ENCODE data around the gene PGP. TPM values are rescaled to one million over a fixed set of nuclear protein-coding genes. Genes with fewer than 3 reads are reported as not detected.
"Not testable (repeated sequence)": the region's sequence is repeated elsewhere in the genome, so short reads cannot be mapped to it uniquely, and the experiment has no call there.

PGP gene
- total RNA-seq, 2 experiments from 2014 or later, result 8.1 to 8.5 TPM

- Mint-ChIP-seq H3K27ac (peak overlapping the region; percentile 79), H3K4me3 (peak overlapping the region; percentile 76), H3K36me3 (ENCODE audit: low read depth) (peaks cover 16% of the 10 kb centered on the region), H3K4me1 (ENCODE audit: low read depth) (peaks cover 13% of the 10 kb centered on the region), H3K9me3 (no peaks in the 10 kb centered on the region), H3K27me3 (no peaks in the 10 kb centered on the region)
- POLR2A ChIA-PET, result interaction anchor here (0.9 to 4.8 kb wide), 11 partner anchors 9 to 1526 kb away, joined by 3 to 47 read pairs (median 4); partner anchors contain the start of genes AMDHD2, E4F1, ECI1 and PGP
- peak overlapping the region; percentile 59 for H3K4me3 ChIP-seq (ENCODE audit: low read length)
- CTCF ChIA-PET, result interaction anchor here (1.1 to 1.8 kb wide), 2 partner anchors 11 to 66 kb away, joined by 3 to 4 read pairs; no protein-coding TSS in a partner anchor
- no peaks in the 10 kb centered on the region for H3K9me3 ChIP-seq (ENCODE audit: control insufficient read depth in 1 of 2, insufficient read depth in 1 of 2, low read length in 2 of 2)
- no peak for DNase-seq
- ATAC-seq (ENCODE audit: poor library complexity), result no peak
- peak overlapping the region; percentile 45 to 62 for H3K27ac ChIP-seq (ENCODE audit: low read depth in 1 of 2, low read length in 2 of 2)
- peak; percentile 2 for TF ChIP-seq CTCF (IDR thresholded peaks at IDR 0.05)
- peaks cover 32% of the 10 kb centered on the region for H3K36me3 ChIP-seq (ENCODE audit: insufficient read depth, low read length)
- no peaks in the 10 kb centered on the region for H3K27me3 ChIP-seq (ENCODE audit: control insufficient read depth in 1 of 2, insufficient read depth in 2 of 2, low read length in 2 of 2)
- H3K4me1 ChIP-seq (ENCODE audit: insufficient read depth, low read length), result peaks cover 23% of the 10 kb centered on the region
- intact Hi-C loops (cut with DNase I, micrococcal nuclease), result loop anchor here (1.0 to 5.0 kb wide), 7 partner anchors 8 to 159 kb away; partner anchors contain the start of genes E4F1 (in 2 of the 2), ECI1 (in 2 of the 2), NTHL1 (in 1 of the 2) and PGP (in 1 of the 2)
Observed at GRCh38 chr16:2205967-2206313, 8.7 kb downstream of the PGP start.

DNA sequence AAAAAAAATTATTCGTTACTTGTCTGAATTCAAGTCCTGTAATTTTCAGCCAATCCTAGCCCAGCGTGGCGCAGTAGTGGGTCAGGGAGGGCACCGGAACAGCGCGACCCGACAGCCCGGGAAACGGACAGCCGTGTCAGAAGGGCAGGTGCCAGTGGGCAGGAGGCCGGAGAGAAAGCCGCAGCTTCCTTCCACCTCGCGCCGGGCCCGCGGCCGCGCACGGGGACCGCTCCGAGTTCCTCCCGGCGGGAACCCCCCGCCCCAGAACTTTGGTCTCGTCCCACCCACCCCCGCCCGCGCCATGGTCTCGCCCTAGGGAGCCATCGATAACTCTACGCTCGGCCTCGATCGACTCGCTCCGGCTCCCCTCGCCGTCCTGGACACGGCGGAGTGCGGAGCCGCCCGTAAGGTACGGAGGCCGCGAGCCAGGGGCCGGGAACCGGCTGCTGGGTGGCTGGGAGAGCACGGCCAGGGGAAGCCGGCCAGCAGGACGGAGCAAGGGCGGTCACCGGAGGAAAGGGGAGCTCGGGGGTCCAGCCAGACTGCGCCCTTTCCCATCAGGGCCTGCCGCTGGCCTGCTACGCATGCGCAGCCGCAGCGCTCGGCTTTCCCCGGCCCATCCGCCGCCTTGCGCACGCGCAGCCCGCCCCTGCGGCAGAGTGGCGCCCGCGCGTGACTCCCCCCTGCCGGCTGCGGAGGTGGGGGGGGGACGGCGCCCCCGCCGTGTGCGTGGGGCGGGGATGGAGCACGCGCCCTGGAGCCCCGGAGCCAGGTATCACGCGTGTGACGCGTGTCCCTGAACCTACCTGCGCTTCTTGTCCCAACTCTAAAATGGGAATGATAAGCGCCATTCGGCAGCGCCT lies 9.3 kb downstream of the PGP start, which contains the start of gene MLST8:
Gene MLST8, plus strand, starts transcription at position 351 of the 863 bp plus-strand sequence. CDS start 632 bp downstream, outside the sequence.
- H3K27me3 ChIP-seq (ENCODE audit: control insufficient read depth in 1 of 2, insufficient read depth in 2 of 2, low read length in 2 of 2), result no peaks in the 10 kb centered on the region
- Mint-ChIP-seq H3K27me3 (no peaks in the 10 kb centered on the region), H3K4me3 (peak within 1 kb of the TSS; percentile 90), H3K27ac (peak within 1 kb of the TSS; percentile 79), H3K36me3 (ENCODE audit: low read depth) (peaks cover 15% of the 10 kb centered on the region), H3K9me3 (no peaks in the 10 kb centered on the region), H3K4me1 (ENCODE audit: low read depth) (peaks cover 13% of the 10 kb centered on the region)
- H3K36me3 ChIP-seq (ENCODE audit: insufficient read depth, low read length), result peaks cover 32% of the 10 kb centered on the region
- peak; percentile 82 to 98 (median 92) for DNase-seq
- peak; percentile 26 for TF ChIP-seq CTCF (IDR thresholded peaks at IDR 0.05)
- H3K27ac ChIP-seq (ENCODE audit: low read depth in 1 of 2, low read length in 2 of 2), result peak within 1 kb of the TSS; percentile 90 to 94
- intact Hi-C loops (cut with DNase I, micrococcal nuclease), result loop anchor here (1.0 to 5.0 kb wide), 6 partner anchors 18 to 158 kb away; partner anchors contain the start of genes E4F1 (in 2 of the 2), ECI1 (in 2 of the 2), NTHL1 (in 1 of the 2) and RNPS1 (in 1 of the 2)
- peaks cover 23% of the 10 kb centered on the region for H3K4me1 ChIP-seq (ENCODE audit: insufficient read depth, low read length)
- POLR2A ChIA-PET, result interaction anchor here (0.6 to 4.8 kb wide), 12 partner anchors 9 to 1525 kb away, joined by 3 to 47 read pairs (median 4); partner anchors contain the start of genes AMDHD2, E4F1, ECI1 and PGP
- H3K4me3 ChIP-seq (ENCODE audit: low read length), result peak within 1 kb of the TSS; percentile 59
- CTCF ChIA-PET, result interaction anchor here (1.1 to 1.8 kb wide), 2 partner anchors 10 to 65 kb away, joined by 3 to 4 read pairs; no protein-coding TSS in a partner anchor
- peak; percentile 82 for ATAC-seq (ENCODE audit: poor library complexity)
- no peaks in the 10 kb centered on the region for H3K9me3 ChIP-seq (ENCODE audit: control insufficient read depth in 1 of 2, insufficient read depth in 1 of 2, low read length in 2 of 2)

DNA sequence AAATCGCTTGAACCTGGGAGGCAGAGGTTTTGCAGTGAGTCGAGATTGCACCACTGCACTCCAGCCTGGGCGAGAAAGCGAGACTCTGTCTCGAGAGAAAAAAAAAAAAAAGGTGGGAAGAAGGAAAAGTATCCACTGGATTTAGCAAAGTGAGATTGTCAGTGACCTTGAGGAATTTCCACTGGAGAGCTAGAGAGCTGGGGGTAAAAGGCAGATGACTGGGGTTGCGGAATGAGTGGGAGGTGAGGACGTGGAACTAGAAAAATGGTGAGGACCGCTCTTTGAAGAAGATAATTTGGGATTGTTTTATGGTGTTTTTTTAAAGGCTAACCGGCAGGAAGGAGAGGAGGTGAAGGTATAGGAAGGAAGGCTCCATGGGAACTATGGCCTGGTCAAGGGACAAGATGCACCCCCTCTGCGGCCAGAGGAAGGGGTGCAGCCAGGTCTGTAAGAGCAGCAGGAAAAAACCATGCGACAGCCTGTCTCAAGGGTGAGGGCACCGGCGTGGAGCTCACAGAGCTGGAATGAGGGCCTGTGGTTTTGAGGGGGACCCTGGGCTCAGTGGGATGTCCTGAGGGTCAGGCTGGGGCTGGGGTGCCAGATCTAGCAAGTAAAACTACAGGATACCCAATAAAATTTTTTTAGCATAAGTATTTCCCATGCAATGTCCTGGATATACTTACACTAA lies 10.1 kb downstream of the PGP start:
- Mint-ChIP-seq H3K9me3 (no peaks in the 10 kb centered on the region), H3K27me3 (no peaks in the 10 kb centered on the region), H3K27ac (peak overlapping the region; percentile 62), H3K4me1 (ENCODE audit: low read depth) (peaks cover 13% of the 10 kb centered on the region), H3K36me3 (ENCODE audit: low read depth) (peaks cover 13% of the 10 kb centered on the region), H3K4me3 (peak overlapping the region; percentile 86)
- ChIA-PET POLR2A (interaction anchor here (0.6 to 4.8 kb wide), 5 partner anchors 10 to 240 kb away, joined by 3 to 47 read pairs (median 5); partner anchors contain the start of genes PGP, RNPS1, RPS2 and TRAF7), CTCF (interaction anchor here (1.1 kb wide), 2 partner anchors 10 to 64 kb away, joined by 3 read pairs; no protein-coding TSS in a partner anchor)
- peak overlapping the region; percentile 59 for H3K4me3 ChIP-seq (ENCODE audit: low read length)
- ATAC-seq (ENCODE audit: poor library complexity), result no peak
- H3K27ac ChIP-seq (ENCODE audit: low read depth in 1 of 2, low read length in 2 of 2), result peak overlapping the region; percentile 90 to 94
- DNase-seq, result no peak
- H3K9me3 ChIP-seq (ENCODE audit: control insufficient read depth in 1 of 2, insufficient read depth in 1 of 2, low read length in 2 of 2), result no peaks in the 10 kb centered on the region
- no peak for TF ChIP-seq CTCF (IDR thresholded peaks at IDR 0.05)
- H3K27me3 ChIP-seq (ENCODE audit: control insufficient read depth in 1 of 2, insufficient read depth in 2 of 2, low read length in 2 of 2), result no peaks in the 10 kb centered on the region
- peaks cover 23% of the 10 kb centered on the region for H3K4me1 ChIP-seq (ENCODE audit: insufficient read depth, low read length)
- intact Hi-C loops (cut with DNase I, micrococcal nuclease), result loop anchor here (1.0 to 5.0 kb wide), 6 partner anchors 19 to 157 kb away; partner anchors contain the start of genes E4F1 (in 2 of the 2), ECI1 (in 2 of the 2), NTHL1 (in 1 of the 2) and RNPS1 (in 1 of the 2)
- peaks cover 31% of the 10 kb centered on the region for H3K36me3 ChIP-seq (ENCODE audit: insufficient read depth, low read length)

DNA sequence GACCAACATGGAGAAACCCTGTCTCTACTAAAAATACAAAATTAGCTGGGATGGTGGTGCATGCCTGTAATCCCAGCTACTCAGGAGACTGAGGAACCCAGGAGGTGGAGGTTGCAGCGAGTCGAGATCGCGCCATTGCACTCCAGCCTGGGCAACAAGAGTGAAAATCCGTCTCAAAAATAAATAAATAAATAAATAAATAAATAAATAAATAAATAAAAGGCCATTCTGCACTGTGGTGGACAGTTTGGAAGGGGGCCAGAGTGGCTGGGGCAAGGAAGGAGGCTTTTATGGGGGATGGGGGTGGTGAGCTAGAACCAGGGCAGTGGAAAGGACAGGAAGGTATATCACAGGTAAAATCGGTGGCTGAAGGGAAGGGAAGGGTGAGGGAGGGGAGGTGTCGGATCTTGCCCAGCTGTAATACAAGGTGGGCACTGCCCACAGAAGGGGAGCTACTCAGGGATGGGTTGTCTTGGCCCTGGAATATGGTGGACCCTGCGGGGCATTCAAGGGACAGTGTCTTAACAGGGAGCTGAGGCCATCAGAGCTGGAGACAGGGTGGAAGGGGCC lies 11.4 kb downstream of the PGP start:
- peaks cover 13% of the 10 kb centered on the region for H3K36me3 Mint-ChIP-seq (ENCODE audit: low read depth)
- H3K4me1 ChIP-seq (ENCODE audit: insufficient read depth, low read length), result peaks cover 23% of the 10 kb centered on the region
- intact Hi-C loops (cut with DNase I, micrococcal nuclease), result not testable (repeated sequence)

More for the DNA sequence above, 11.4 kb downstream of the PGP start:
- CTCF ChIA-PET; H3K9me3 ChIP-seq (ENCODE audit: control insufficient read depth in 1 of 2, insufficient read depth in 1 of 2, low read length in 2 of 2); H3K9me3 Mint-ChIP-seq; DNase-seq; H3K27ac ChIP-seq (ENCODE audit: low read depth in 1 of 2, low read length in 2 of 2); H3K4me3 ChIP-seq (ENCODE audit: low read length); H3K27me3 ChIP-seq (ENCODE audit: control insufficient read depth in 1 of 2, insufficient read depth in 2 of 2, low read length in 2 of 2); ATAC-seq (ENCODE audit: poor library complexity); H3K27me3 Mint-ChIP-seq: not testable (repeated sequence)
- Mint-ChIP-seq H3K4me1 (ENCODE audit: low read depth) (peaks cover 14% of the 10 kb centered on the region), H3K27ac (peak overlapping the region; percentile 53), H3K4me3 (peak overlapping the region; percentile 86)
- POLR2A ChIA-PET, result interaction anchor here (1.2 to 4.8 kb wide), 2 partner anchors 12 to 48 kb away, joined by 5 to 47 read pairs; partner anchors contain the start of genes PGP and TRAF7
- H3K36me3 ChIP-seq (ENCODE audit: insufficient read depth, low read length), result peaks cover 17% of the 10 kb centered on the region
